MG63 (cell line): ENCODE results near the gene HCK. TPM values are rescaled to one million over a fixed set of nuclear protein-coding genes. Genes with fewer than 3 reads are reported as not detected.

Source experiments
- DNase-seq: peaks from one replicate; pipeline ENCODE4 v3.0.0-alpha.2; 2020
- H3K27me3 ChIP-seq: fragments of 250-450 bp; sonication (Bioruptor Pico); 2 replicates; pipeline ENCODE4 v1.5.1; 2020; ENCODE audit warnings: mild to moderate bottlenecking, moderate library complexity
- H3K36me3 ChIP-seq: fragments of 250-450 bp; sonication (Bioruptor Pico); 2 replicates; pipeline ENCODE4 v1.5.1; 2020; ENCODE audit warnings: mild to moderate bottlenecking, moderate library complexity
- H3K4me3 ChIP-seq: fragments of 250-450 bp; sonication (Bioruptor Pico); 2 replicates; pipeline ENCODE4 v1.5.1; 2020; ENCODE audit warnings: mild to moderate bottlenecking, moderate library complexity
- H3K9me3 ChIP-seq: fragments of 250-450 bp; sonication (Bioruptor Pico); 2 replicates; pipeline ENCODE4 v1.5.1; 2020; ENCODE audit warnings: mild to moderate bottlenecking, moderate library complexity
- total RNA-seq: library from RNA; depleted of rRNA; stranded (reverse); fragments of >200 nt; shearing (Covaris generic); gene quantifications from 2 replicates; pipeline ENCODE4 v1.2.3, GENCODE V29; 2014; ENCODE audit warnings: low replicate concordance

Gene HCK
- total RNA-seq, 1 experiment from 2014 or later: not detected

DNA sequence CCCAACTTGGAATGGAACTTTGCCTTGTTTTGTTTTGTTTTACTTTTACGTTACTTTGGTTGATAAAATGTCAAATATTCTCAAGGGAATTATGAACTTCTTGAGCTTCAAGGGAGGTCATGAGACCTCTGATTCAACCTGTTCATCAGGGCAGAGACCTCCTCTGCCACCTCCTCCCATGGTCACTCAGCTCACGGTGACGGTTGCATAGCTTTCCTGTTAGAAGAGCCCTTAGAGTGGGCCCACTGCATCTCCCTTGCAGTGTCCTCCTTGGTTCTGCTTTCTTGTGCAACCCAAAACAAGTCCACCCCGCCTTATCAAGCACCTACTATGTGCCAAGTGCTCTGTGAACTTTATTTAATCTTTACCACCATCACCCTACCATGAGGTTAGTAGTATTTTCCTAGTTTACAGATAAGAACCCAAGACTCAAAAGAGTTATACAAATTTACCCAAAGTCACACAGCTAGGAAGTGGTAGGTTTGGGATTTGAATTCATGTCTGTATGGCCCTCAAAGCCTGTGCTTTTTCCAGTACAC, 72.9 kb downstream of the HCK start:
- no peak for DNase-seq
- H3K9me3 ChIP-seq: no peaks in the 10 kb centered on the region
- no peaks in the 10 kb centered on the region for H3K27me3 ChIP-seq

DNA sequence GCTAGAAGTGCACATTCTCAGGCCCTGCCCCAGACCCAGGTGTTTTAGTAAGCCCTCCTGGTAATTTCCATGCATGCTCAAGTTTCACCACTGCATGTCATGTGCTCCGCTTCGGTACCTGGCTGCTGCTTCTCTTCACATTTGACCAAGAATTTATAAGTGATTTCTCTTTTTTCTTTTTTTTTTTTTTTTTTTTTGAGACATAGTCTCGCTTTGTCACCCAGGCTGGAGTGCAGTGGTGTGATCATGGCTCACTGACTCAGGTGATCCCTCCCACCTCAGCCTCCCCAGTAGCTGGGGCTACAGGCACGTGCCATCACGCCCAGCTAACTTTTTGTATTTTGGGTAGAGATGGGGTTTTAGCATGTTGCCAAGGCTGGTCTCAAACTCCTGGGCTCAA, 73.5 kb downstream of the HCK start:
- no peak for DNase-seq
- no peaks in the 10 kb centered on the region for H3K9me3 ChIP-seq
- peaks cover 11% of the 10 kb centered on the region for H3K36me3 ChIP-seq
- H3K4me3 ChIP-seq: no peak overlapping the region
- H3K27me3 ChIP-seq: no peaks in the 10 kb centered on the region

More for the DNA sequence above, 72.9 kb downstream of the HCK start:
- Histone ChIP-seq H3K4me3 (no peak overlapping the region), H3K36me3 (peaks cover 9% of the 10 kb centered on the region)

DNA sequence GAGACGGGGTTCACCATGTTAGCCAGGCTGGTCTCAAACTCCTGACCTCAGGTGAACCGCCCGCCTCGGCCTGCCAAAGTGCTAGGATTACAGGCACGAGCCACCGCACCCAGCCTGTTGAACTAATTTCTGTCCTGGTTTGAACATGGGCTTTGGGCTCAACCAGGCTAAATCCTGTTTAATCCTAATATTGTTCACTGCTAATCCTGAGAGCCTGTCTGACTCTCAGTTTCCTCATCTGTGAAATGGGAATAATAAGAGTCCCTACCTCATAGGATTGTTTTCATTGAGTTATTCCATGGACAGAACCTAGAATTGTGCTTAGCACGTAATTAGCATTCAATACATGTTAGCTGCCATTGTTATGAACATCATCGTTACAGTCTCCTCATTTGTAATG, 74.9 kb downstream of the HCK start:
- Histone ChIP-seq H3K4me3 (no peak overlapping the region), H3K27me3 (no peaks in the 10 kb centered on the region), H3K9me3 (no peaks in the 10 kb centered on the region), H3K36me3 (peaks cover 11% of the 10 kb centered on the region)
- DNase-seq: no peak

DNA sequence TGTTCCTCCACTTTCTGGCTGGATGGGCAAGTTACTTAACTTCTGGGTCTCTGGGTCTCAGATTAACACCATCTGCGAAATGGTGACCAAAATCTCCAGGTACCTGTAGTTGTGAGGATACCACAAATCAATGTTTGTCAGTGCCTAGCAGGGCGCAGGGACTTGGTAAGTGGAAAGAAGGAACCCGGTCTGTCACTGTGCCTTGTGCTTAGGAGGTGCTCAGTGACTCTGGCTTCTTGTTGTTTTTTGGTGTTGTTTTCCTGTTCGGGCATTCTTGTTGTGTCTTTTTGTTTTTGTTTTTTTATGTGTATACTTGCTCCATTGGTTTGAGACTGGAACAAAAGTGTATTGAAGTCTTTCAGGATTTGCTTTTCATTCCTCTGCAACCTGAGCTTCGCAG, 75.3 kb downstream of the HCK start:
- Histone ChIP-seq H3K9me3 (no peaks in the 10 kb centered on the region), H3K4me3 (no peak overlapping the region), H3K36me3 (peaks cover 11% of the 10 kb centered on the region), H3K27me3 (no peaks in the 10 kb centered on the region)
- DNase-seq: no peak

DNA sequence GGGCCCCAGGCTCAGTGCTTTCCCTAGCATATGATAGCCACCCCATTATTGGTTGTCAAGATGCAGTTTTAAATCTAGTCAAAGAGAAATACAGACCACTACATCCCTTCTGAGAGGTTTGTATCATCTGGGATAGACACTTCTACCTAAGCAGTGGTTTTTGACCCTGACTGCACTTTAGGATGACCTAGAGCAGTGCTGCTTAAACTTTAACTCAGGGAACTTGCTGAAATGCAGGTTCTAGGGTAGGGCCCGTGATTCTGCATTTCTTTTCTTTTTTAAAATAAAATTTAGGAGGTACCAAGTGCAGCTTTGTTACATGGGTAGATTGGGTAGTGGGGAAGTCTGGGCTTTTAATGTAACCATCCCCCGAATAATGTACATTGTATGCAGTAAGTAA, 76.1 kb downstream of the HCK start:
- Histone ChIP-seq H3K36me3 (peaks cover 13% of the 10 kb centered on the region), H3K9me3 (no peaks in the 10 kb centered on the region), H3K27me3 (no peaks in the 10 kb centered on the region), H3K4me3 (no peak overlapping the region)
- no peak for DNase-seq

DNA sequence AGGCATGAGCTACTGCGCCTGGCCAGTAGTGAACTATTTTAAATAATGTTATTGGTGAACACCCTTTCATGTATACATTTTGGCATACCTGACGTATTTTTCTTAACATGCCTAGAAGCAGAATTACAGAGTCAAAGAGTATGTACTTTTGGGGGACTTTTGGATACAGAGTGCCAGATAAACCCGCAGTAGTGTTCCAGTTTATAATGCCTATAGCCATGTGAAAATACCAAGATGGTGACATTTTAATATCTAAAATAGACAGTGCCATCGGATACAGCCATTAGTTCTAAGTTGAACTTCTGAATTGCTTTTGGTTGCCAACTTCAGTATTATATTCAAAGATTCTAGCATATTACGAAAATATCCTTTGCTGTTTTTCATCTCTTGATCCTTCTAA, 77.8 kb downstream of the HCK start:
- no peak for DNase-seq
- H3K4me3 ChIP-seq: no peak overlapping the region
- no peaks in the 10 kb centered on the region for H3K27me3 ChIP-seq
- no peaks in the 10 kb centered on the region for H3K9me3 ChIP-seq
- H3K36me3 ChIP-seq: peaks cover 13% of the 10 kb centered on the region

DNA sequence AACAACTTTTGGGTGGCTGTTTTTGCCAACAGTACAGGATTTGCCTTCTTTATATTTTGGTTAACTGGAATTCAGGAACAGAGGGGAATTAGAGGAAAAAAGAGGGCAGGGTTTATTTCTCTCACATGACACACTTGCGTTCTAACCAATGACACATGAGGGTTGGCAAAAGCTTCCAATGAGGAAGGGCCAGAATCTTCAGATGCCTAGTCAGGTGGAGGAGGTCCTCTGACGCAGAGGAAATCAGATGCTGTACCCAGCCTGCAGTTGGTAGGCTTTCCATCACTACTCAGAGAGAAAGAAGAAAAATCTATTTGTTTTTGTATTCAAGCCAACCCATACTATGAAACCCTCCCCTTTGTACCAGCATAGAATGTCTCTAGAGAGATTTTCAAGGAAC, 78.3 kb downstream of the HCK start:
- H3K27me3 ChIP-seq: no peaks in the 10 kb centered on the region
- H3K4me3 ChIP-seq: no peak overlapping the region
- H3K36me3 ChIP-seq: peaks cover 12% of the 10 kb centered on the region
- DNase-seq: no peak
- H3K9me3 ChIP-seq: no peaks in the 10 kb centered on the region

DNA sequence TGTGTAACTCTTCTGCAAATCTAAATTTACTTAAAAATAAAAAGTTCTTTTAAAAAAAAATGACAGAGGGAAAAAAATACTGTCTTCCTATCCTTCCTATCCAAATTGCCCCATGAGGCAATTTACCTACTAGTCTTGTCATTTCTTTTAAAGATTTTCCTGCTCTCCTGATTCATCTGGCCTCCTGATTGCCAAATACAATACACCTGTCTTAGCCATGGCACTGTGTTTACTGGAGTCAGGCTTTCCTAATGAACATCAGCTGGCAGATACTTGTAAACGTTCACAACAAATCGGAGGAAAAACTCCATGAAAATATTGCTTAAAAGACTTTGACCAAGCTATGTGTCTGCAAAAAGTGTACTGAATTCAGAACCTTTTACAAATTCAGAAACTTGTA, 78.9 kb downstream of the HCK start:
- H3K4me3 ChIP-seq: no peak overlapping the region
- peaks cover 14% of the 10 kb centered on the region for H3K36me3 ChIP-seq
- H3K9me3 ChIP-seq: no peaks in the 10 kb centered on the region
- no peak for DNase-seq
- no peaks in the 10 kb centered on the region for H3K27me3 ChIP-seq

DNA sequence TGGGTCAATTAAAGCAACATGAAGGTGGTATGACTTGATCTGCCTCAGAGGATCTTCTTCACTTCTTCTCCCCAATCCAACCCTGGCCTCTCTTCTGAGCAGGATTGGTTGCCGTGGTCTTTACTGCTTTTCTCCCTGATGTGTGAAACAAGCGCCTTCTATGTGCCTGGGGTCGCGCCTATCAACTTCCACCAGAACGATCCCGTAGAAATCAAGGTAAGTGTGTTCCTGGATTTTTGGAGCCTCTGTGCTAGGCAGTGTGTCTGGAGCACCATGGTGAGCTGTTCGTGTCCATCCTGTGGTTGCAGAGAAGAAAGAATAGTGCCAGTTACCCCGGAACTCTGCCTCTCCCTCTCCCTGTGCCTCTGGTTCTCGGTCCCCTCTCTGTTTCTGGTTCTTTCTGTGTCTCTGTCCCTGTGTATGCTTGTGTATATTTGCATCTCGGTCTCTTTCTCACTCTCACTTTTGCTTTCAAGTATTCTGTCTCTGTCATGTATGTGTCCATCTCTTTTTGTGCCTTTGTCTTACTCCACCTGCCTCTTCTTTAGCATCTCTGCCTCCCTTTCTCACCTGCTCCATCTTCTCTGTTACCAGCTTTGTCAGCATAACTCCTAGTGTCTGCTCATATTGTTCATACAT, 81.0 kb downstream of the HCK start:
- Histone ChIP-seq H3K4me3 (no peak overlapping the region), H3K36me3 (peaks cover 33% of the 10 kb centered on the region), H3K27me3 (no peaks in the 10 kb centered on the region), H3K9me3 (no peaks in the 10 kb centered on the region)
- DNase-seq: no peak

DNA sequence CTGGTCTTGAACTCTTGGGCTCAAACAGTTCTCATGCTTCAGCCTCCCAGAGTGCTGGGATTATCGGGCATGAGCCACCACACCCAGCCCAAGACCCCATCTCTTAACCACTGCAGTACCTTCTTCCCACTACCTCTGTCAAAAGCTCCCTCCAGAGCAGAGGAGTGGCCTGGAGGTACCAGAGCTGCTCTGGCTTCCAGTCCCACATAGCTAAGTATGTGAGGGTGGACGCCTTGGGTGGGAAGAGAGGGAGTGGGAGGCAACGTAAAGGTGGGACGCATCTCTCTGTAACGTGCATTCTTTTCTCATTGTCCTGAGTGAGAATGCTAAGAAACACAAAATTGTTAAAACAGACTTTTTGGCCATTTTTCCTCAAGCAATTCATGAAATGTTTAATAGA, 82.0 kb downstream of the HCK start:
- Histone ChIP-seq H3K9me3 (no peaks in the 10 kb centered on the region), H3K27me3 (no peaks in the 10 kb centered on the region), H3K4me3 (no peak overlapping the region), H3K36me3 (peaks cover 36% of the 10 kb centered on the region)
- no peak for DNase-seq

DNA sequence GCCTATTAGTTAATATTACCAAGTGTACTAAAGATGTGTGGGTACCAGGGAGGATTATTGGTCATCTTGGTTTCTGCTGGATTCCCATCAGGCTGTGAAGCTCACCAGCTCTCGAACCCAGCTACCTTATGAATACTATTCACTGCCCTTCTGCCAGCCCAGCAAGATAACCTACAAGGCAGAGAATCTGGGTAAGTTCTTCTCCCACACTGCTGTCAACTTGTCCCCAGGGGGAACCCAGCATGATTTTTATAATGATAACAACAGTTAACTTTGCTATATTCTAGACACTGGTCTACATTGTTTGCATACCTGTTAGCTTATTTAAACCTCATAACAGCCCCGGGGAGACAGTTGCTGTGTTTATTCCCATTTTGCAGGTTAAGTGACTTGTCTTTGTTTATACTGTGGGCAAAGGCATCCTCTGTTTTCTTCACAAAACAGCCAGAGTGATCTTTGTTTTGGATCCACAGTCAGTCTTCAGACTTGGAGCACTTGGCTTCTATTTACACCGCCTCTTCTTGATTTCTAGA, 84.0 kb downstream of the HCK start:
- no peaks in the 10 kb centered on the region for H3K9me3 ChIP-seq

DNA sequence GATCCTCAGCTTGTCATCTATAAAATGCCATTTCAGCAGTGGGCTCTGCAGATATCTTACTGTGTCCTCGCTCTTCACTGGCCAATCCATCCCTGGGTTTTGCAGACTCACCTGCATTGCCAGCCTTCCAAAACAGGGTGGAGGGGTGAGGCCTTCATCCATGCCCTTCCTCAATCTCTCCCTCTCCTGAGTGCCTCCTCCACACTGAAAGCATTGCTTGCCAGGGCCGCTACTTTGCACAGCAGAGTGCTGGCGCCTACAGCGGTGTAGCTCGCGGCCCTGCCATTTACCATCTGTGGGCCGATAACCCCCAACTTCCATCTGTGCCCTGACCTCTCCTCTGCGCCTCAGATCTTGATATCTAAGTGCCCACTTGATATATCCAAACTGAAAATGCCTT, 86.9 kb downstream of the HCK start:
- H3K36me3 ChIP-seq: peaks cover 56% of the 10 kb centered on the region
- no peaks in the 10 kb centered on the region for H3K9me3 ChIP-seq
- H3K4me3 ChIP-seq: no peak overlapping the region
- DNase-seq: no peak
- no peaks in the 10 kb centered on the region for H3K27me3 ChIP-seq

More for the DNA sequence above, 84.0 kb downstream of the HCK start:
- no peaks in the 10 kb centered on the region for H3K27me3 ChIP-seq
- H3K36me3 ChIP-seq: peaks cover 47% of the 10 kb centered on the region
- H3K4me3 ChIP-seq: no peak overlapping the region
- no peak for DNase-seq

DNA sequence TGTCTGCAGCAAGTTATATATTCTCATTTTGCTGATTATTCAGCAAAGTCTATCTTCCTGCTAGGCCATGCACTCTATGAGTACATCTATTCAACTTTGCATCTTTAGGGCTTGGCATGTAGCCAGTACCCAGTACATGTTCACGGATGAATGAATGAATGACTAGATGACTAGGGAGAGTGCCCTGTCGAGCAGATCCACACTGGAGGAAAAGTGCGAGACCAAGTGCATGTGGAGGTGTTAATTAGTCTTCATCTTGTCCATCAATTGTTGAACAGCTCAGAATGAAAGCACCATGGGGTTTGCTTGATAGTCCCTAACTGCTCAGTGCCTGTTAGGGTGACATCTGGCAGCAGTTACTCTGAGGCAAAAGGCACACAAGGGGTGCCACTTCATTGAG, 87.9 kb downstream of the HCK start:
- no peak for DNase-seq
- Histone ChIP-seq H3K4me3 (no peak overlapping the region), H3K9me3 (no peaks in the 10 kb centered on the region), H3K27me3 (no peaks in the 10 kb centered on the region), H3K36me3 (peaks cover 64% of the 10 kb centered on the region)

DNA sequence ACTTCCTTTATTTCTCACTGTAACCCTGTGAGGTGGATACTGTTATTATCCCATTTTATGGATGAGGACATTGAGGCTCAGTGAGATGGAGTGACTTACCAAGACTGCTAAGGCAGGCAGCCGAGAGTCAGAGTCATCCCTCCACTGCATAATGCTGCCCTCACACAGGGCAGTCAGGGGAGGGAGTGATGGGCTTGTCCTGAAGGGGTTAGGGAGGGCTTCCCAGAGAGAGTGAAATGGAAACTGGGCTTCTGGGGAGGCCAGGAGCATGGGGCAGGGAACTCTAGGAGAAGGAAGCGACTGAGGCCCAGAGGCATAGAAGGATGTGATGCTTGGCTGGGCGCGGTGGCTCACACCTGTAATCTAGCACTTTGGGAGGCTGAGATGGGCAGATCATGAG, 88.6 kb downstream of the HCK start:
- Histone ChIP-seq H3K36me3 (peaks cover 65% of the 10 kb centered on the region), H3K4me3 (no peak overlapping the region), H3K27me3 (no peaks in the 10 kb centered on the region), H3K9me3 (no peaks in the 10 kb centered on the region)
- DNase-seq: no peak

DNA sequence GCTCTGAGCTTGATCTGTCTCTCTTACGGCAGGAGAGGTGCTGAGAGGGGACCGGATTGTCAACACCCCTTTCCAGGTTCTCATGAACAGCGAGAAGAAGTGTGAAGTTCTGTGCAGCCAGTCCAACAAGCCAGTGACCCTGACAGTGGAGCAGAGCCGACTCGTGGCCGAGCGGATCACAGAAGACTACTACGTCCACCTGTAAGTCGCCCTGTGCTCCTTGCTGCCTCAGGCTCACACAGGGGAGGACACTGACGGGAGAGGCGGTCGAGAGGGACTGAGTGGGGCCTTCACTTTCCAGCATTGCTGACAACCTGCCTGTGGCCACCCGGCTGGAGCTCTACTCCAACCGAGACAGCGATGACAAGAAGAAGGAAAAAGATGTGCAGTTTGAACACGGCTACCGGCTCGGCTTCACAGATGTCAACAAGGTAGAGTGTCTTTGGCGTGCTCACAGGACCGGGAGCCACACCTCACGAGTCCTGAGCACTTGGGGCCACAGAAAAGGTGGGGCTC, 89.5 kb downstream of the HCK start:
- no peak for DNase-seq
- Histone ChIP-seq H3K9me3 (no peaks in the 10 kb centered on the region), H3K36me3 (peaks cover 65% of the 10 kb centered on the region), H3K4me3 (no peak overlapping the region), H3K27me3 (no peaks in the 10 kb centered on the region)

DNA sequence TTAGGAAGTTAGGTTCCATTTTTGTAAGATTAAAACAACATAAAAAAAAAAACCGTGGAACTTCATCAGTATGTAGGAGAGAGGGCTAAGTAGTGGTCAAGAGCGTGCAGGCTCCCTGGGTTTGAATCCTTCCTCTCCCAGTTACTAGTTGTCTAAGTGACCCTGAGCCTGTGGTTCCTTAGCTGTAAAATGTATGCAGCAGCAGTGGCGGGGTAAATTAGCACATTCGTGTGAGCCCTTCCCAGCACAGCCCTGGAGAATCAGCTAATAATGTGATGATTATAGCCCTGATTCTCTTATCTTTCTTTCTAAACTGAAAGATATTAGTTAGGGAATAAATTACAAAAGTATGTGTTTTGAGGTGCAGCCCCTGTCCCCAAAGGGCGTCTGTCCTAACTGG, 90.0 kb downstream of the HCK start:
- Histone ChIP-seq H3K9me3 (no peaks in the 10 kb centered on the region), H3K27me3 (no peaks in the 10 kb centered on the region), H3K36me3 (peaks cover 60% of the 10 kb centered on the region), H3K4me3 (no peak overlapping the region)
- DNase-seq: no peak

DNA sequence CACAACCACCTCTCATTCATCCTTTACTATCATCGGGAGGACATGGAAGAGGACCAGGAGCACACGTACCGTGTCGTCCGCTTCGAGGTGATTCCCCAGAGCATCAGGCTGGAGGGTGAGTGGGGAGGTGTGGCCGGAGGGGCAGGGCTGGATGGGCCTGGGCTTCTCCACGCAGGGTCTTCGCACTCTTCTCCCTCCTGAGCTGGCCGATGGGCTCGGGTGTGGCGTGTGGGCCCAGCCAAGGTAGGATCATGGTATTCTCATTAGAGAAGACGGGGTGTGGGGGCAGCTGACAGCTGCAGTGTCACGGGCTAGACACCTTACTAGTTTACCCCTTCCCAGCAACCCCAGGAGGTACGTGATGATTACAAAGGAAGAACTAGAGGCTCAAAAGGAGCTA, 90.9 kb downstream of the HCK start:
- DNase-seq: no peak
- no peak overlapping the region for H3K4me3 ChIP-seq
- no peaks in the 10 kb centered on the region for H3K9me3 ChIP-seq
- no peaks in the 10 kb centered on the region for H3K27me3 ChIP-seq
- peaks cover 52% of the 10 kb centered on the region for H3K36me3 ChIP-seq
